GM18511 (cell line): Measurements from ENCODE around the gene FOXN3.
"Not testable (repeated sequence)": the region's sequence is repeated elsewhere in the genome, so short reads cannot be mapped to it uniquely, and the experiment has no call there.

Experiments
- ATAC-seq: cut with Tn5 transposase; IDR thresholded peaks from one replicate; pipeline ENCODE4 v1.9.1; 2021; ENCODE audit warnings: mild to moderate bottlenecking, moderate library complexity; ENCODE audit not compliant: unreplicated experiment

FOXN3 gene

DNA sequence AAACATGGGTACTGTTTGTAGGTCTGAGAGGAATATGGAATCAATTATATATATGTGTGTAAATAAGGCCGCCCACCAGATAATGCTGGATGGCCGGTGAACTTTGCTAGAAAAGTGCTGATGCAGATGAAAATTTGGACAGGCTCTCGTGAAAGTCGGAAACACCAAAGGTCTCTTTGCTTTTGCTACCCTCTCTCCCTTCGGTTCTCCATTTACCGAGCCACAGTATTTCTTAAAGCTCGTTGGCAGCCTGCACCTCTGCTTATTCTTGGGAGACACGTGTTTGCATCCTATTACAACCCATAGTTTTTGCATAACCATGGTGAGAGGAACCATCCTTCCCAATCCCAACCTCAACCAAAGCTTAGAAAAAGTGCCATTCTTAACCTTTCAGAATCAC is 109.6 kb downstream of the FOXN3 start:
- no peak for ATAC-seq

- peak; percentile 55 for ATAC-seq
These were observed 111.9 kb downstream of the FOXN3 start for GRCh38 chr14:89304972-89305703.

DNA sequence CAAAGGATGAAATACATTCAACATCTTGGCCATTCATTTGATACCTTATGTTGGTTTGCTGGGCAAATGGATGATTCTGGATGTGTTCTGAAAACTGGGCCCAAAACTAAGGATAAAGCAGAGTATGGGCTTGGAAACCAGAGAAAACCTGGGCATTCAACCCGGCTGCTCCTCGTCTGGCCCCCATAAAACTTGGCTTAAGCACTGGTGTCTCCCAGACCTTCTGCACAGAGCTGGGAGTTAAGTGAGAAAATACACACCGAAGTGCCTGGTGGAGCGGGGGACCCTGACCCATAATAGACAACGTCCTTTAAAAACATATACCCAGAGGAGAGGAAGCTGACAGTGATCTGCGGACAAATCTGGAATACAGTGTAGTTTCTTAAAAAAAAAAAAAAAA is 112.5 kb downstream of the FOXN3 start:
- no peak for ATAC-seq

- ATAC-seq: peak; percentile 77
These were observed 113.3 kb downstream of the FOXN3 start for GRCh38 chr14:89303456-89304435.

DNA sequence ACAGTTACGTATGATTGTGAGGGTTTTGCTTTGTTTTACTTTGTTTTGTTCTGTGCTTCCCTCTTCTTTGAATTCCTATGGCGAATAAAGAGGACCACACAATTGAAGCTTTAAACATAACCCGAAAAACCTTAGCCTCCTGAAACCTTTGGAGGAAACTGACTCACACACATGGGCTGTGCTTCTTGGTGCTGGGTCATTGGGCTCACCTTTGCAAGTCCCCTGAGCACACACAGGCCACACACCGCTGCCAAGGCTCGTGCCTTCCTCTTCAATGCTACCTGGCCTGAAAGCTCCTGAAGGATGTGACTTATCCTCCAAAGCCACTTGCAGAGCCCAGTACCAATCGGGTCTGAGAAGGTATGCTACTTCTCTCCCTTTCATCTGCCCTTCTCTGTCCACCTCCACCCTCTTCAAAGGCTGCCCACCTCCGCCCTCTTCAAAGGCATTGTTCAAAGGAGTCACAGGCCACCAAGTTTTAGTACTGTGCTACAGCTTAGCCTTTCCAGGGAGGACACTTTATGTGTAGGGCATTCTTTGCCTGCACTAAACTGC is 114.6 kb downstream of the FOXN3 start:
- no peak for ATAC-seq

DNA sequence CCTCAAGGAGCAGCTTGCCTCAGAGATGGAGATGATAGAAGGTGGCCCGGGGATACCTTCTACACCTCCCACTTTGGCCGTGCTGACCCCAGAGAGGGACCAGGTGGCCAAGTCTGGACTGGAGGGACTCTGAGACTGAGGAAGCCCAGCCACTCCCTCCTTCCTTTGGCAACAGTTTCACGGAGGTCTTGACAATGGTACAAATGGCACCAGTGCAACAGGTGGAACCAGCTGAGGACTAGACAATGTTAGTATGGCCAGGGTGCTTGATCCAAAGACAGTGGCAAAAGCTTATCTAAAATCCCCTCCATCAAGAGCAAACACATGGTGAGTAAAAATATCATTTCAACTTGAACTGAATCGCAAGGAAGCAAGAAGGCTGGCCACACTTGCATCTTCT is 117.4 kb downstream of the FOXN3 start:
- no peak for ATAC-seq

DNA sequence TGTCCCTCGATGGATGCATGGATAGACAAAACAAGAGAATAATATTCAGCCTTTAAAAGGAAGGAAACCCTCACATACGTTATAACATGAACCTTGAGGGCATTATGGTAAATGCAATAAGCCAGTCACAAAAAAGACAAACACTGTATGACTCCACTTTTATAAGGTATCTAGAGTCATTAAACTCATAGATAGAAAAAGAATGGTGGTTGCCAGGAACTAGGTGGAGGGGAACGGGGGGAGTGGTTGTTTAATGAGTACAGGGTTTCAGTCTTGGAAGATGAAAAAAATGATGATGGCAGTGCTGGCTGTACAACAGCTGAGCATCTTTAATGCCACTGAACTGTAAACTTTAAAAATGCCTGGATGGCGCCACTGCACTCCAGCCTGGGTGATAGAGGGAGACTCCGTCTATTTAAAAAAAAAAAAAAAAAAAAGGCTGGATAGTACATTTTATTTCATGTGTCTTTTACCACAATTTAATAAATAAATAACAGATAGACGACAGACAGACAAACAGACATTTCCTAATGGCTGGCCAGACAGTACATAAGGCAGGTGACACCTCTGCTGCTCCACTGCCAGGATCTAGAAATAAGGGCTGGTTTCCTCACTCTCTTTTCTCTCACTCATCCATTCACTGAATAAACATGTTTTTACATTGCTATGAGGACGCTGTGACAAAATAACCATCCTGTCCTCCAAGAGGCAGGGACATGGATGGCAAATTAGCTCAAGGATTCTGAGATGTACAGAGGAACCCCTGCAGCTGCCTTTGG is 118.8 kb downstream of the FOXN3 start:
- ATAC-seq: no peak

- no peak for ATAC-seq
These were observed 120.7 kb downstream of the FOXN3 start for GRCh38 chr14:89296281-89296745.

- no peak for ATAC-seq
These were observed 122.2 kb downstream of the FOXN3 start for GRCh38 chr14:89294872-89295271.

- ATAC-seq: not testable (repeated sequence)
These were observed 122.6 kb downstream of the FOXN3 start for GRCh38 chr14:89294469-89294868.

DNA sequence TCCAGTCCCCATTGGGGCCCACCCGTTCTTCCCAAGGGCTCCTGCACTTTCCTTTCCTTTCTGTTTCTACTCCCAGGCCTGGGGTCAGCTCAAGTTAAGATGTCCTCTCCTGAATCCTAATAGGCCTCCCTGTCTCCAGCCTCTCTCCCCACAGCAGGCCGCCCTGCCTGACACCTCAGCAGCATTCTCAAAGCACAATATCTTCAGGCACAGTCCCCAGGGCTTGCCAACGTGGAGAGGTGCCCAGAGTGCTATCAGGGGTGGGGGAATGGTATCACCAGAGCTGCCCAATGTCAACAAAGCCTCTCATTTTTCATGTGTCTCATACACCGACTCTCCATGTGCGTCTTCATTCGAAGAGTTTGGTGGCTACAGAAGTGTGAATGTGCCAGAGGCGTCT is 123.0 kb downstream of the FOXN3 start:
- no peak for ATAC-seq

- ATAC-seq: no peak
These were observed 123.6 kb downstream of the FOXN3 start for GRCh38 chr14:89293314-89293916.

DNA sequence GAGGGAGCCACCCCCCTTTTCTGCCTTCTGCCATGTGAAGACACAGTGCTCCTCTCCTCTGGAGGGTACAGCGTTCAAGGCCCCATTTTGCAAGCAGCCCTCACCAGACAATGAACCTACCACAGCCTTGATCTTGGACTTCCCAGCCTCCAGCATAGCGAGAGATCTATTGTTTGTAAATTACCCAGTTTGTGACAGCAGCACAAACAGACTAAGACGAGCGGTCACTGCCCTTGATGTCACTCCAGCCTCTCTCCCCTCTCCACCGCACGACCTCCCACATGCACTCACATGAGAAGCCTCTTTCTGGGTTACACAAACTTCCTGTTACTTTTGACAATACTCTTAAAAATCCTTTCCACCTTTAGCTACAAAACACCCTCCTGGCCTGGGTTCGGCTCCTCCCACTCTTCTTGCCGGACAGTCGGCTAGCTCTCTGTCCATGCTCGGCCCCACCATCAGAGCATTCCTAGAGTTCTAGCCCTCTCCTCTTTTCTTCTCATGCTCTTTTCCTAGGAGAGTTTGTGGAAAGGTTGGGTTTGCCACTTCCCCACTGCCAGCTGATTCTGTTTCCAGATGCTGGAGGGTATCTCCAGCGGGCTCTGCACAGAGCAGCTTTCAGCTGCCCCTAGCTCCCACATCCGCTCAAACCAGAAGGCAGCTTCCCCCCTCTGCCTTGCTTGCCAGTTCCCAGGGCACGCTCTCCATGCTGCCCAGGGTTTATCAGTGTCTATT is 124.3 kb downstream of the FOXN3 start:
- ATAC-seq: no peak

DNA sequence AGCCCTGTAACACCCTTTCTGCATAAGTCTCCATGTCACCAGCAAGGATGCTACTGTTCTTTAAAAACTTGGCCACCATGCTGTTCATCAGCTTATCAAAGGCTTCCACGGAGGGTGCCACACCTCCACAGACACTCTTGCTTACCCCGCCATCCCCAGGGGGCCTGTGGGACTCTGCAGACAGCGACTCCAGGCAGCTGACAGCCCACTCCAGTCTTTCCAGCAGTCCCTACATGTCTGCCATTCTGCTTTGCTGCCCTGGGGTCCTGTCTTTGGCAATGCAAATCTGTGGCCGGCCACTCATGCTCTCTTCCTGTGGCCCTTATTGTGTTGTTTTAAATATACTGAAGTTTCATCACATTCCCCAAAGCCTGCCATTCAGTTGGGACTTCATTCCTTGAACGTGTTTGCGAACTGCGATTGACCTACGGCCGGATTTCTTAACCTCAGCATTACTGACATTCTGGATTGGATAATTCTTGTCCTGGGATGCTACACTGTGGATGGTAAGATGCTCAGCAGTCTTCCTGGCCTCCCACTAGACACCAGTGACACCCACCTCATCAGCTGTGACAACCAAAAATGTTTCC is 125.6 kb downstream of the FOXN3 start:
- ATAC-seq: no peak

- no peak for ATAC-seq
These were observed 126.2 kb downstream of the FOXN3 start for GRCh38 chr14:89290813-89291212.

DNA sequence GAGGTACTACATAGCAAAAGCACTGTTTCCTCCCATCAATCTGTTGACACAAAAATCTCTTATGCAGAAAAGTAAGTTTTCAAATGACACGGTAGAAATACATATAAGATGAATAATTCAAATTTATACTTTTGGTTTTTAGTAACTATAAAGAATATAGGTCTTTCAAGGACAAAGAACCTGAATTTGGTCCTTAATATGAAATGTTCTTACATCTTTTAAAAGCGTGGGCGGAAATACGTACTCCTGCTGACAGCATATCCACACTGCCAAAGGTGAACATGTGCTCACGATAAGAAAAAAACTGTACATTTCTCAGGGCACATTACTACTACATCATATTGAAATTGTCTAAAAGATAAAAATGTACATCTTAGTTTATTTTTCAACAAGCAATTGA is 127.6 kb downstream of the FOXN3 start:
- ATAC-seq: no peak

DNA sequence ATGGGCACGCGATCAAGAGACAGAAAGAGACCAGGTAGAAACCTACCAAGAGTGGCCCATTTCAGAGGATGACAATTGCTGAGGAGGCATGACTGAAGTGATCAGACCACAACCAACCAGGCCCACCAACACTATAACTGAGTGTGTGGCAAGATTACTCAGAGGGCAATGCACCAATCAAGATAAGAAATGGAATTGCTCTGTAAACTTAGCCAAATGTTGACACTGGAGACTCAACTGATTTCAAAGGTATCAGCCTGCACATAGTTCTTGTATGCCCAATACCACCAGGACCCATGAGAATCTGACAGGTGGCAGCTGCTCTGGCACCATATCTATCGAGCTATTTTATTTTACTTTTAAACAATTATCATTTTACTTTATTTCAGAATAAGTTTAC is 128.9 kb downstream of the FOXN3 start:
- no peak for ATAC-seq

DNA sequence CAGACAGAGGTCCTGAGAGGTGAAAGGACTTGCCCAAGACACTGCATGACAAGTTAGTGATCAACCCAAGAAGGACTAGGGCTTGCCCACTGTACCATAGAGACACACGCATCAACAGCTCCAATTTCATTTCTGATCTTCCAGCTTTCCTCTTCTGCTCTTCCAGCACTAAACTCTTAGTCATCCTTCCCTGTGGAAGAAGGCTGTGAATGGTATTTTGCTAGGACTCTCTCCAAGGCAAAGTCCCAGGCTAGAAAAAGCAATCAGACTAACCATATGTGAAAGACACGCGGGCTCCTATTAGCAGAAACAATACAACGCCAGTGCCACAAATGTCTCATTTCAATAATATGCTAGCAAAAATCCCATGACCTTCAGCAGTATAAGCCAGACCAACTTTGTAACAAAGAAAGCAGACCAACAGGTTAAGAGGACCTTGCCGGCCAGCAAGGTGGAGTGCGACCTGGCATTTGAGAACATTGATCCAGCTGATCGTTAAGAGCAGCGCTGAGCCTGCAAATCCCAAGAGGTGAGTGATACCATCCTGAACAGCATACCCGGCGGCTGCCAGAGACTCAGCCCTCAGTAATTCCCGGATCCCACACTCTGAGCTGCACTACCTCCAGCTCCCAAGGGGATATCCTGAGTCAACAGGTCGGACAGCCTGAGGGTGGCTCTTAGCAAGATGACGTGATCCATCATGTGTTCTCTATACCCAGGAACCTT is 132.5 kb downstream of the FOXN3 start:
- no peak for ATAC-seq
